Right atrium auricular region (tissue), 2 donors: ENCODE measurements around the gene NUDT3. TPM values are rescaled to one million over a fixed set of nuclear protein-coding genes. Genes with fewer than 3 reads are reported as not detected.

Experiments
- DNase-seq: peaks from one replicate; pipeline ENCODE4 v3.0.0-alpha.2; 2019; ENCODE audit warnings: low spot score
- H3K27ac ChIP-seq, 2 donors: fragments of 200-600 bp; sonication (generic); 1 replicate in 1 of 2; 2 replicates in 1 of 2; pipeline ENCODE4 v1.5.1; 2016 to 2019
- H3K27me3 ChIP-seq, 2 donors: fragments of 200-600 bp; sonication (generic); one replicate each; pipeline versions ENCODE4 v1.5.1 to v1.6.0; 2017 to 2019
- H3K36me3 ChIP-seq: fragments of 200-600 bp; sonication (generic); one replicate; pipeline ENCODE4 v1.5.1; 2016
- H3K4me1 ChIP-seq, 2 donors: fragments of 200-600 bp; sonication (generic); one replicate each; pipeline versions ENCODE4 v1.5.1 to v1.6.0; 2017 to 2019
- H3K4me3 ChIP-seq, 2 donors: fragments of 200-600 bp; sonication (generic); 1 replicate in 1 of 2; 2 replicates in 1 of 2; pipeline ENCODE4 v1.5.1; 2017 to 2019; ENCODE audit warnings: mild to moderate bottlenecking in 1 of 2, moderate library complexity in 1 of 2
- H3K9me3 ChIP-seq, 2 donors: fragments of 200-600 bp; sonication (generic); one replicate each; pipeline ENCODE4 v1.5.1; 2019
- total RNA-seq, 2 donors: library from RNA; depleted of rRNA; stranded (reverse); fragments of >200 nt; gene quantifications; one replicate each; pipeline ENCODE4 v1.1.0, GENCODE V29; 2016
- TF ChIP-seq, protein P1 (sequence below), 2 donors: fragments of 200-600 bp; sonication (generic); IDR thresholded peaks; one replicate each; pipeline ENCODE4 v1.5.1; 2019; ENCODE audit warnings: antibody characterized with exemption in 2 of 2

NUDT3 gene
- total RNA-seq, 2 donors from 2014 or later: 47.2 to 53.5 TPM

- H3K27me3 ChIP-seq: no peaks in the 10 kb centered on the region
- H3K9me3 ChIP-seq: no peaks in the 10 kb centered on the region
- peaks cover 0 to 33% of the 10 kb centered on the region in 2 donors for H3K4me1 ChIP-seq
- peak; percentile 88 for DNase-seq
- peak overlapping the region; percentile 52 to 77 for H3K27ac ChIP-seq
- TF ChIP-seq, protein P1, sequence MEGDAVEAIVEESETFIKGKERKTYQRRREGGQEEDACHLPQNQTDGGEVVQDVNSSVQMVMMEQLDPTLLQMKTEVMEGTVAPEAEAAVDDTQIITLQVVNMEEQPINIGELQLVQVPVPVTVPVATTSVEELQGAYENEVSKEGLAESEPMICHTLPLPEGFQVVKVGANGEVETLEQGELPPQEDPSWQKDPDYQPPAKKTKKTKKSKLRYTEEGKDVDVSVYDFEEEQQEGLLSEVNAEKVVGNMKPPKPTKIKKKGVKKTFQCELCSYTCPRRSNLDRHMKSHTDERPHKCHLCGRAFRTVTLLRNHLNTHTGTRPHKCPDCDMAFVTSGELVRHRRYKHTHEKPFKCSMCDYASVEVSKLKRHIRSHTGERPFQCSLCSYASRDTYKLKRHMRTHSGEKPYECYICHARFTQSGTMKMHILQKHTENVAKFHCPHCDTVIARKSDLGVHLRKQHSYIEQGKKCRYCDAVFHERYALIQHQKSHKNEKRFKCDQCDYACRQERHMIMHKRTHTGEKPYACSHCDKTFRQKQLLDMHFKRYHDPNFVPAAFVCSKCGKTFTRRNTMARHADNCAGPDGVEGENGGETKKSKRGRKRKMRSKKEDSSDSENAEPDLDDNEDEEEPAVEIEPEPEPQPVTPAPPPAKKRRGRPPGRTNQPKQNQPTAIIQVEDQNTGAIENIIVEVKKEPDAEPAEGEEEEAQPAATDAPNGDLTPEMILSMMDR (IDR thresholded peaks at IDR 0.05): peak in 1 of 2 donors; percentile 22
- peak overlapping the region in 1 of 2 donors; percentile 15 for H3K4me3 ChIP-seq
- no peaks in the 10 kb centered on the region for H3K36me3 ChIP-seq
Observed at GRCh38 chr6:34243901-34244884, 148.3 kb downstream of the NUDT3 start.

- no peaks in the 10 kb centered on the region for H3K9me3 ChIP-seq
- H3K27ac ChIP-seq: peak overlapping the region; percentile 52 to 77
- peaks cover 0 to 35% of the 10 kb centered on the region in 2 donors for H3K4me1 ChIP-seq
- no peak overlapping the region for H3K4me3 ChIP-seq
- H3K27me3 ChIP-seq: no peaks in the 10 kb centered on the region
- no peaks in the 10 kb centered on the region for H3K36me3 ChIP-seq
- no peak for DNase-seq
- TF ChIP-seq, protein P1 (IDR thresholded peaks at IDR 0.05): no peak
Observed at GRCh38 chr6:34243131-34243771, 149.2 kb downstream of the NUDT3 start.

- no peak for DNase-seq
- Histone ChIP-seq H3K36me3 (no peaks in the 10 kb centered on the region), H3K4me1 (peaks cover 0 to 34% of the 10 kb centered on the region in 2 donors), H3K4me3 (no peak overlapping the region), H3K9me3 (no peaks in the 10 kb centered on the region), H3K27ac (no peak overlapping the region), H3K27me3 (no peaks in the 10 kb centered on the region)
- TF ChIP-seq, protein P1 (IDR thresholded peaks at IDR 0.05): no peak
Observed at GRCh38 chr6:34242252-34243130, 150.0 kb downstream of the NUDT3 start.

- Histone ChIP-seq H3K27ac (no peak overlapping the region), H3K4me3 (no peak overlapping the region), H3K9me3 (no peaks in the 10 kb centered on the region), H3K36me3 (no peaks in the 10 kb centered on the region), H3K4me1 (peaks cover 0 to 33% of the 10 kb centered on the region in 2 donors), H3K27me3 (no peaks in the 10 kb centered on the region)
- TF ChIP-seq, protein P1 (IDR thresholded peaks at IDR 0.05): no peak
- no peak for DNase-seq
Observed at GRCh38 chr6:34241351-34242215, 150.9 kb downstream of the NUDT3 start.
